K562 (cell line): ENCODE data around the gene PTGR3. TPM values are rescaled to one million over a fixed set of nuclear protein-coding genes. Genes with fewer than 3 reads are reported as not detected.

ENCODE experiments used
- CC2D1A ChIP-seq: fragments of 450-650 bp; IDR thresholded peaks from 2 replicates; pipeline ENCODE4 v1.6.1; 2017; ENCODE audit warnings: mild to moderate bottlenecking
- FOXJ3 ChIP-seq: sonication (generic); formaldehyde crosslinking; IDR thresholded peaks from 2 replicates; pipeline ENCODE4 v1.4.0; 2020; ENCODE audit warnings: mild to moderate bottlenecking, missing genetic modification reagents
- GTF2A2 ChIP-seq: IDR thresholded peaks from 2 replicates; pipeline ENCODE4 v1.6.1; 2016; ENCODE audit warnings: mild to moderate bottlenecking, missing genetic modification characterization, missing compliant biosample characterization
- HDAC2 ChIP-seq: fragments of 450-650 bp; IDR thresholded peaks from 2 replicates; pipeline ENCODE4 v1.6.1; 2016; ENCODE audit warnings: mild to moderate bottlenecking
- MIER1 ChIP-seq: fragments of 450-650 bp; IDR thresholded peaks from 2 replicates; pipeline ENCODE4 v1.6.1; 2016; ENCODE audit warnings: antibody characterized with exemption, mild to moderate bottlenecking, low read depth
- RAD21 ChIP-seq, 2 experiments: fragments of 250-450 bp in 1 of 2; fragments of 450-650 bp in 1 of 2; sonication (Bioruptor Pico) in 1 of 2; formaldehyde crosslinking in 1 of 2; IDR thresholded peaks in 1 of 2; conservative IDR thresholded peaks in 1 of 2; 2 replicates each; pipeline versions ENCODE4 v1.4.0 to v1.8.0; 2020 to 2022; ENCODE audit warnings: mild to moderate bottlenecking in 2 of 2, moderate library complexity in 1 of 2
- SETDB1 ChIP-seq: IDR thresholded peaks from one replicate; pipeline ENCODE4 v1.6.1; 2012; ENCODE audit warnings: low read length, control low read depth, inconsistent platforms
- SREBF1 ChIP-seq: fragments of 150-350 bp; IDR thresholded peaks from 2 replicates; pipeline ENCODE4 v1.6.1; 2014; ENCODE audit warnings: antibody characterized with exemption, low read depth, low read length, borderline replicate concordance
- TAF9B ChIP-seq: fragments of 450-650 bp; IDR thresholded peaks from 2 replicates; pipeline ENCODE4 v1.6.1; 2018; ENCODE audit warnings: mild to moderate bottlenecking; ENCODE audit not compliant: partially characterized antibody
- TCFL5 ChIP-seq: fragments of 250-450 bp; sonication (Bioruptor Pico); conservative IDR thresholded peaks from 2 replicates; pipeline ENCODE4 v1.6.1; 2021; ENCODE audit warnings: mild to moderate bottlenecking, moderate library complexity, matching md5 sums
- polyA plus RNA-seq, 8 experiments: library from polyadenylated mRNA; depleted of rRNA in 4 of 8; stranded (reverse) in 5 of 8; unstranded in 3 of 8; fragments of >200 nt; fragmentation: Nextera tagmentation in 2 of 8; fragmentation: Illumina TruSeq in 1 of 8; extraction: Ambion mirVana in 2 of 8; extraction: Trizol in 1 of 8; gene quantifications; 2 replicates each; pipeline versions ENCODE4 v1.2.1 to v1.2.3, GENCODE V29; 2011 to 2014; ENCODE audit warnings: inconsistent platforms in 1 of 8, missing spikeins in 1 of 8
- total RNA-seq, 7 experiments: library from RNA; depleted of rRNA in 6 of 7; stranded (reverse); fragments of >200 nt in 6 of 7; fragmentation: Illumina TruSeq in 2 of 7; extraction: Trizol in 2 of 7; gene quantifications; 2 replicates each; pipeline versions ENCODE4 v1.2.1 to v1.2.3, GENCODE V29; 2011 to 2021; ENCODE audit warnings: low replicate concordance in 1 of 7
- TF ChIP-seq, protein P1 (sequence below), 2 experiments: fragments of 450-650 bp; formaldehyde crosslinking in 1 of 2; IDR thresholded peaks; 2 replicates each; pipeline versions ENCODE4 v1.4.0 to v1.6.1; 2014 to 2020; ENCODE audit warnings: mild to moderate bottlenecking in 2 of 2, borderline replicate concordance in 1 of 2, low read depth in 1 of 2
- TF ChIP-seq, protein P2 (sequence below): fragments of 450-650 bp; formaldehyde crosslinking; IDR thresholded peaks from 2 replicates; pipeline ENCODE4 v1.4.0; 2022; ENCODE audit warnings: missing genetic modification characterization
- TF ChIP-seq, protein P3 (sequence below), 3 experiments: IDR thresholded peaks in 2 of 3; conservative IDR thresholded peaks in 1 of 3; 2 replicates each; pipeline ENCODE4 v1.5.1; 2011 to 2012; ENCODE audit warnings: low read length in 3 of 3, mild to moderate bottlenecking in 3 of 3, control low read depth in 2 of 3, improper control_type of control experiment in 1 of 3, inconsistent platforms in 1 of 3, low read depth in 1 of 3, mixed read lengths in 1 of 3, moderate library complexity in 1 of 3; ENCODE audit not compliant: insufficient read depth in 2 of 3

PTGR3 gene
- total and polyA plus RNA-seq, 9 of the 15 experiments (the other 6 are each of a cell fraction or from before 2014, with no cell fraction given): 4.1 to 32.3 (median 15.3) TPM

DNA sequence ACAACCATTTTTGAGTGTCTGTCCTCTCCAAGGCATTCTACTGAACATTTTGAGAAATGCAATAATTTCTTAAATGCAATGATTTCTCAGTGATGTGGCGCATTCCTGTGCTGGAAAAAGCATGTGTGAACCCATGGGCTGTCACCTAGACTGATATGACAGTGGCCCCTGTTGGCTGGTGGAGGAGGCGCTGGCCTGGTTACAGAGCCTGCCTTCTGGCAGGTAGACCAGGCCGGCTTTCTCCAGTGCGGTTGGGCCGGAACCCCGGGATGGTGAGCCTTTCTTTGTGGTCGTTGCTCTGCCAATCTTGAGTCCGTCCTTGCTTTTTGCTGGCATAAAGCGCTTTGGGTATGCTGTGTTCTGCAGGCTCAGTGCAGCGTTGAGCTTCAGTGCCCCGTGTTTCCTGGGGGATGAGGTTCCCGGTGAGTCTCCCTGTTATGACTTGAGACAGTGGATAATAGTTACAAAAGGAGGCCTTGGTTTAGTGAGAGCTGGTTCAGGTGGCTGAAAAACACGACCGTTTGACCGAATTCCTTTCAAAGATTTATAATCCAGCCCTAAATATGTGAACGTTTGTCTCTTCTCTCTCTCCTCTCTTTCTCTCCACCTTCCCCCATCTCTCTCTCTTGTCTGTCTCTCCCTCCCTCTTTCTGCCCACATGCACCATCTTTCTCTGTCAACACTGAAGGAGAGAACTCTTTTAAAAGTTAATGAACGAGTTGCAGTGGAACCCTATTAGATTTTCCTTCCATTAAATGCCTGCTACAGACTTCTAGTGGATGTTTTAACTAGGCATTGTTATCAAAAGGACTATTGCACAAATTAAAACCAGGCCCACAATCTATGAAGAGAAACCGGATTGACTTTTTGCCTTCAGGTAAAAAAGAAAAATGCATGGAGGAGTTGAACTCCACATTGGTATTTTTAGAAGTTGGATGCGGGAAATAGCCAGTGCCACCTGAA lies 35.7 kb upstream of the PTGR3 start (continued):
- no peak for TF ChIP-seq HDAC2
- TF ChIP-seq TCFL5: no peak
- TF ChIP-seq SREBF1: no peak
- TF ChIP-seq, protein P1, sequence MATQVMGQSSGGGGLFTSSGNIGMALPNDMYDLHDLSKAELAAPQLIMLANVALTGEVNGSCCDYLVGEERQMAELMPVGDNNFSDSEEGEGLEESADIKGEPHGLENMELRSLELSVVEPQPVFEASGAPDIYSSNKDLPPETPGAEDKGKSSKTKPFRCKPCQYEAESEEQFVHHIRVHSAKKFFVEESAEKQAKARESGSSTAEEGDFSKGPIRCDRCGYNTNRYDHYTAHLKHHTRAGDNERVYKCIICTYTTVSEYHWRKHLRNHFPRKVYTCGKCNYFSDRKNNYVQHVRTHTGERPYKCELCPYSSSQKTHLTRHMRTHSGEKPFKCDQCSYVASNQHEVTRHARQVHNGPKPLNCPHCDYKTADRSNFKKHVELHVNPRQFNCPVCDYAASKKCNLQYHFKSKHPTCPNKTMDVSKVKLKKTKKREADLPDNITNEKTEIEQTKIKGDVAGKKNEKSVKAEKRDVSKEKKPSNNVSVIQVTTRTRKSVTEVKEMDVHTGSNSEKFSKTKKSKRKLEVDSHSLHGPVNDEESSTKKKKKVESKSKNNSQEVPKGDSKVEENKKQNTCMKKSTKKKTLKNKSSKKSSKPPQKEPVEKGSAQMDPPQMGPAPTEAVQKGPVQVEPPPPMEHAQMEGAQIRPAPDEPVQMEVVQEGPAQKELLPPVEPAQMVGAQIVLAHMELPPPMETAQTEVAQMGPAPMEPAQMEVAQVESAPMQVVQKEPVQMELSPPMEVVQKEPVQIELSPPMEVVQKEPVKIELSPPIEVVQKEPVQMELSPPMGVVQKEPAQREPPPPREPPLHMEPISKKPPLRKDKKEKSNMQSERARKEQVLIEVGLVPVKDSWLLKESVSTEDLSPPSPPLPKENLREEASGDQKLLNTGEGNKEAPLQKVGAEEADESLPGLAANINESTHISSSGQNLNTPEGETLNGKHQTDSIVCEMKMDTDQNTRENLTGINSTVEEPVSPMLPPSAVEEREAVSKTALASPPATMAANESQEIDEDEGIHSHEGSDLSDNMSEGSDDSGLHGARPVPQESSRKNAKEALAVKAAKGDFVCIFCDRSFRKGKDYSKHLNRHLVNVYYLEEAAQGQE (IDR thresholded peaks at IDR 0.05; ENCODE audit: borderline replicate concordance): peak; percentile 34; the same call in 1 of the 2 replicates
- TF ChIP-seq, protein P1 (CRISPR knock-in tag; IDR thresholded peaks at IDR 0.05; ENCODE audit: low read depth): no peak
- peak; percentile 16 to 47; a peak in 2 of 4 replicates for TF ChIP-seq RAD21 (CRISPR knock-in tag; conservative IDR thresholded peaks at IDR 0.05 in 1 of 2, IDR thresholded peaks at IDR 0.05 in 1 of 2)
- no peak for TF ChIP-seq FOXJ3 (CRISPR knock-in tag)
- TF ChIP-seq, protein P2, sequence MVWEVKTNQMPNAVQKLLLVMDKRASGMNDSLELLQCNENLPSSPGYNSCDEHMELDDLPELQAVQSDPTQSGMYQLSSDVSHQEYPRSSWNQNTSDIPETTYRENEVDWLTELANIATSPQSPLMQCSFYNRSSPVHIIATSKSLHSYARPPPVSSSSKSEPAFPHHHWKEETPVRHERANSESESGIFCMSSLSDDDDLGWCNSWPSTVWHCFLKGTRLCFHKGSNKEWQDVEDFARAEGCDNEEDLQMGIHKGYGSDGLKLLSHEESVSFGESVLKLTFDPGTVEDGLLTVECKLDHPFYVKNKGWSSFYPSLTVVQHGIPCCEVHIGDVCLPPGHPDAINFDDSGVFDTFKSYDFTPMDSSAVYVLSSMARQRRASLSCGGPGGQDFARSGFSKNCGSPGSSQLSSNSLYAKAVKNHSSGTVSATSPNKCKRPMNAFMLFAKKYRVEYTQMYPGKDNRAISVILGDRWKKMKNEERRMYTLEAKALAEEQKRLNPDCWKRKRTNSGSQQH: no peak
- no peak for TF ChIP-seq MIER1
- TF ChIP-seq TAF9B: no peak
- TF ChIP-seq, protein P3, sequence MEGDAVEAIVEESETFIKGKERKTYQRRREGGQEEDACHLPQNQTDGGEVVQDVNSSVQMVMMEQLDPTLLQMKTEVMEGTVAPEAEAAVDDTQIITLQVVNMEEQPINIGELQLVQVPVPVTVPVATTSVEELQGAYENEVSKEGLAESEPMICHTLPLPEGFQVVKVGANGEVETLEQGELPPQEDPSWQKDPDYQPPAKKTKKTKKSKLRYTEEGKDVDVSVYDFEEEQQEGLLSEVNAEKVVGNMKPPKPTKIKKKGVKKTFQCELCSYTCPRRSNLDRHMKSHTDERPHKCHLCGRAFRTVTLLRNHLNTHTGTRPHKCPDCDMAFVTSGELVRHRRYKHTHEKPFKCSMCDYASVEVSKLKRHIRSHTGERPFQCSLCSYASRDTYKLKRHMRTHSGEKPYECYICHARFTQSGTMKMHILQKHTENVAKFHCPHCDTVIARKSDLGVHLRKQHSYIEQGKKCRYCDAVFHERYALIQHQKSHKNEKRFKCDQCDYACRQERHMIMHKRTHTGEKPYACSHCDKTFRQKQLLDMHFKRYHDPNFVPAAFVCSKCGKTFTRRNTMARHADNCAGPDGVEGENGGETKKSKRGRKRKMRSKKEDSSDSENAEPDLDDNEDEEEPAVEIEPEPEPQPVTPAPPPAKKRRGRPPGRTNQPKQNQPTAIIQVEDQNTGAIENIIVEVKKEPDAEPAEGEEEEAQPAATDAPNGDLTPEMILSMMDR (IDR thresholded peaks at IDR 0.05 in 2 of 3, conservative IDR thresholded peaks at IDR 0.05 in 1 of 3; ENCODE audit: insufficient read depth in 2 of 3, low read depth in 1 of 3, low read length in 3 of 3): peak; percentile 46 to 50 (median 48)
- no peak for TF ChIP-seq GTF2A2 (tag)
- TF ChIP-seq SETDB1: no peak
- TF ChIP-seq CC2D1A: no peak
